SU-DHL-6 (cell line): Measurements from ENCODE around the gene MYO15B.

ENCODE experiments used
- EZH2phosphoT487 ChIP-seq: fragments of 200-600 bp; sonication (generic), shearing (Covaris generic); conservative IDR thresholded peaks from 2 replicates; pipeline ENCODE4 v1.6.1; 2018; ENCODE audit warnings: mild to moderate bottlenecking, antibody characterized with exemption, low read length, moderate library complexity, mixed read lengths
- TF ChIP-seq, protein P1 (sequence below): fragments of 200-600 bp; sonication (generic); IDR thresholded peaks from one replicate; pipeline ENCODE4 v1.5.1; 2017; ENCODE audit warnings: antibody characterized with exemption, mild to moderate bottlenecking, low read length, moderate library complexity; ENCODE audit not compliant: insufficient read depth, poor library complexity, severe bottlenecking

DNA sequence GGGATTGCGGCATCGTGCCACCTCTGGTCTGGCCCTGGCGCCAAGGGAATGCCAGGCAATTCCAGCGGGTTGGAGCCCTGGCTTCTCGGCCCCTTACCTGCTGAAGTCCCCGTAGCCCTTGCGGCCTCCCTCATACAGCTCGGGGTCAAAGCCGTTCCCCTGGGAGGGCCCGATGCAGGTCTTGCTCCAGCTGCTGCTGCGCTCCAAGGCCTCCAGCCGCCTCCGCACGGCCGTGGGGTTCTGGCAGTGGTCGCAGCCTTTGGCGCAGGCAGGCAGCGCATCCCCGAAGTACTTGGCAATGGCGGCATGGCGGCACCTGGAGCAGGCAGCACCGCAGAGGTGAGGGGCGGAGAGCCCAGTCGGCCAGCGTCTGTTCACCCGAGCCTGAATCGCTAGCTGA, 43.8 kb downstream of the MYO15B start:
- TF ChIP-seq, protein P1, sequence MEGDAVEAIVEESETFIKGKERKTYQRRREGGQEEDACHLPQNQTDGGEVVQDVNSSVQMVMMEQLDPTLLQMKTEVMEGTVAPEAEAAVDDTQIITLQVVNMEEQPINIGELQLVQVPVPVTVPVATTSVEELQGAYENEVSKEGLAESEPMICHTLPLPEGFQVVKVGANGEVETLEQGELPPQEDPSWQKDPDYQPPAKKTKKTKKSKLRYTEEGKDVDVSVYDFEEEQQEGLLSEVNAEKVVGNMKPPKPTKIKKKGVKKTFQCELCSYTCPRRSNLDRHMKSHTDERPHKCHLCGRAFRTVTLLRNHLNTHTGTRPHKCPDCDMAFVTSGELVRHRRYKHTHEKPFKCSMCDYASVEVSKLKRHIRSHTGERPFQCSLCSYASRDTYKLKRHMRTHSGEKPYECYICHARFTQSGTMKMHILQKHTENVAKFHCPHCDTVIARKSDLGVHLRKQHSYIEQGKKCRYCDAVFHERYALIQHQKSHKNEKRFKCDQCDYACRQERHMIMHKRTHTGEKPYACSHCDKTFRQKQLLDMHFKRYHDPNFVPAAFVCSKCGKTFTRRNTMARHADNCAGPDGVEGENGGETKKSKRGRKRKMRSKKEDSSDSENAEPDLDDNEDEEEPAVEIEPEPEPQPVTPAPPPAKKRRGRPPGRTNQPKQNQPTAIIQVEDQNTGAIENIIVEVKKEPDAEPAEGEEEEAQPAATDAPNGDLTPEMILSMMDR = no peak
- no peak for TF ChIP-seq EZH2phosphoT487
